Stimulated activated CD8-positive, alpha-beta memory T cell treated with anti-CD3 and anti-CD28 coated beads, Interleukin-15, amount 100 ng/mL, for 1 hour (primary cell): ENCODE results near the gene SH2D3C.

Experiments
- DNase-seq: peaks from one replicate; pipeline ENCODE4 v3.0.0-alpha.2; 2020; ENCODE audit warnings: low read depth

SH2D3C gene

GRCh38 chr9:127739614-127740330 is 38.7 kb downstream of the SH2D3C start:
- no peak for DNase-seq

GRCh38 chr9:127738666-127739065 is 39.8 kb downstream of the SH2D3C start:
- DNase-seq: no peak

GRCh38 chr9:127735530-127736185 is 42.8 kb downstream of the SH2D3C start:
- DNase-seq: no peak

- peak; percentile 99 for DNase-seq
Observed at GRCh38 chr9:127734747-127735529, 43.5 kb downstream of the SH2D3C start, which contains the start of gene TOR2A. TOR2A (minus strand) TSS chr9:127735294; CDS start chr9:127735270, 24 bp downstream.

- no peak for DNase-seq
Observed at GRCh38 chr9:127734247-127734746, 44.2 kb downstream of the SH2D3C start.

- no peak for DNase-seq
Observed at GRCh38 chr9:127733614-127734013, 44.9 kb downstream of the SH2D3C start.

GRCh38 chr9:127732444-127732843 is 46.0 kb downstream of the SH2D3C start:
- no peak for DNase-seq

GRCh38 chr9:127731938-127732337 is 46.5 kb downstream of the SH2D3C start:
- no peak for DNase-seq

GRCh38 chr9:127730799-127731410 is 47.6 kb downstream of the SH2D3C start:
- no peak for DNase-seq

- DNase-seq: no peak
Observed at GRCh38 chr9:127730262-127730661, 48.2 kb downstream of the SH2D3C start.

- no peak for DNase-seq
Observed at GRCh38 chr9:127729522-127730256, 48.8 kb downstream of the SH2D3C start.

- DNase-seq: no peak
Observed at GRCh38 chr9:127728808-127729207, 49.7 kb downstream of the SH2D3C start.

- no peak for DNase-seq
Observed at GRCh38 chr9:127726871-127727270, 51.6 kb downstream of the SH2D3C start.

GRCh38 chr9:127724012-127724411 is 54.5 kb downstream of the SH2D3C start:
- no peak for DNase-seq

- DNase-seq: no peak
Observed at GRCh38 chr9:127723444-127723843, 55.0 kb downstream of the SH2D3C start.

- DNase-seq: no peak
Observed at GRCh38 chr9:127723013-127723412, 55.5 kb downstream of the SH2D3C start.

- DNase-seq: no peak
Observed at GRCh38 chr9:127722055-127722745, 56.3 kb downstream of the SH2D3C start.

GRCh38 chr9:127721391-127721821 is 57.1 kb downstream of the SH2D3C start:
- DNase-seq: no peak

GRCh38 chr9:127720865-127721227 is 57.6 kb downstream of the SH2D3C start:
- no peak for DNase-seq

- DNase-seq: no peak
Observed at GRCh38 chr9:127720031-127720864, 58.2 kb downstream of the SH2D3C start.
